ENCODE data around the gene ATP5F1D.

Gene ATP5F1D

DNA sequence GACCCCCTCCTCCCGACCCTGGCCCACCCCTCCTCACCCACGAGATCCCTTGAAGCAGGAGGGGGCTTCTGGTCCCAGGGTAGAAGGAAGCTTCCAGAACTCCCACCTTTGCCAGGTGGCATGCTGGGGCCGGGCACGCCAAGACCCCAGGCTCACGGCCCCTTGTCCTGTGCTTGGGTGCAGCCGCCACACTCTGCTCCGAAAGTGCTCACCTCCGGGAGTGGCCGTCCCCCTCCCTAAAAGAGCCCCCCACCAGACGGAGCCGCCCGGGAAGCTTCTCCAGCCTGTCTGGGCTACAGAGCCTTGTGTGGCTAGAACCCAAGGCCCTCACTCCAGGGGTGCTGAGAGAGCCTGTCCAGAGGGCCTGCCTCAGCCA is 42.4 kb downstream of the ATP5F1D start:
- no peak for DNase-seq

DNA sequence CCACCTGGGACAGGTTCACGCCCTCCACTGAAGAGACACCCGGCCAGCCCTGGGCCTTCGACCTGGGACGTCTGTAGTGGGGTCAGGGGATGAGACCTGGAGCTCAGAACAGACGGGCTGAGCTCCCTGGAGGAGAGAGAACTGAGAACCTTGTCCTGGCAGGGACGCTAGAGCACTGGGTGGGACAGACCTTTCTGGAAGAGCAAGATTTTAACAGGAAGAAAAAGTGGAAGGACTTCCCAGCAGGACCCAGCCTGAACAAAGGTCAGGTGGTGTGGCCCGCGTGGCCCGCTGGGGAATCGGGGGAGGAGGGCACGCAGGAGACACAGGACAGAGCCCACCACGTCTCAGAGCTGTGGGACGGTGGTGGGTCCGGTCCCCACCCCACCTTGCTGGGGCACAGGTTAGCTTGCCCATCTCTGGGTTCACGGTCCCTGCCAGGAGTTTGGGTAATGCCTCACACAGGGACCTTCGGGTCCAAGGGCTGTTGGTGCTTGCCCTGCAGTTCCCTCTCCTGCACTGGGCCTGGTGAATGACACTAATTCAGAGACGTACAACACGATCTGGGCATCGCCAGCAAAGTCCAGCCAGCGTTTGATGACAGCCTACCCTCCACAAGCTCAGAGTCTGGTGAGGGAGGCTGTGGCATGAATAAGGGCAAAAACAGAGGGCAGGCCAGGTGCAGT is 42.9 kb downstream of the ATP5F1D start:
- DNase-seq, result no peak

DNA sequence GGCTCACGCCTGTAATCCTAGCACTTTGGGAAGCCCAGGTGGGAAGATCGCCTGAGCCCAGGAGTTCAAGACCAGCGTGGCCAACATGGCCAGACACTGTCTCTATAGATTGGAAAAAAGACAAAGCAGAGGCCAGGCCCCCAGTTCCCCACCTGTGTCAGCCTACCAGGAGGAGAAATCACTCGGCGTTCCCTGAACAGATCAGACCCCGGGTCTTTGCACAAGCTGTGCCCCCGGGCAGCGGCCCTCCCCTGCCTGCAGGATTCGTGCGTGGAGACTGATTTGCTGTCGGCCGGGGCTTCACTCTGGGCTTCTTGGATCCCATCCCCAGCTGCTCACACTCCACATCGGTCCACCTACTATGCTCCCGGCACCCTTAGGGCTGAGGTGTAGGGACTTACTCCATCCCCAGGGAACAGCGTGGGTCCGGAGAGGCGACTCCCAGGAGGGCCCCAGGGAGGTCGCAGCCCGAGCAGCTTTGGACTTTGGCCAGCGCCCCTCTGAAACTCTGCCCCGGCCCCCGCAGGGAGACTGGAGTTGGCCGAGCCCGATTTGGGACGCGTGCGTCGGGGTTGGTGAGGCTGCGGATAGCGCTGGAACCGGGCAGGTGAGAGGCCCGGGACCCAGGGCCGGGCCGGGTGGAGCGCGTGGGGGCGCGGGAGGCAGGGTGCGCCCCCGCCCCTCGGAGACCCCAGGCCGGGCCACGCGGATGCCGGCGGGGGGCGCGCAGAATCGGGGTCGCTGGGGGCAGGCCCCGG is 43.6 kb downstream of the ATP5F1D start:
- no peak for DNase-seq

DNA sequence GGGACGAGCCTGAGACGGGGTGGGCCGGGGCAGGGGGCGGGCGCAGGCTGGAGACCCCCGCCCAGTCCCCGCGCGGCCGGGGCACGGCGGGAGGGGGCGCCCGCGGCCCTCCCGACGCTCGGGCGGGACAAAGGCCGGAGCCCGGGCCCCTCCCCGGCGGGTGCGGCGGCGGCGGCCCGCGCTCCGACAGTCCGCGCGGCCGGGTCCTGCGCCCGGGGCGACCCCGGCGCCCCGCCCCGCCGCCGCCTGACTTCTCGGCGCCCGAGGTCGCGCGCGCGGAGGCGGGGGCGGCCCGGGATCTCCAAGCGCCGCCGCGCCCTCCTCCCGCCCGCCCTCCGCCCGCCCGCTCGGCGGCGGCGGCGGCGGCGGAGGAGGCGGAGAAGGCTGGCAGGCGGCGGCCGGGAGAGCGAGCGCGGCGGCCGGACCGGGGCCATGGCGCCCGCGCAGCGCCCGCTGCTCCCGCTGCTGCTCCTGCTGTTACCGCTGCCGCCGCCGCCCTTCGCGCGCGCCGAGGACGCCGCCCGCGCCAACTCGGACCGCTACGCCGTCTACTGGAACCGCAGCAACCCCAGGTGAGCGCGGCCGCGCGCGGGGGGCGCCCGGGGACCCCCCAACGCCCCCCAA is 44.3 kb downstream of the ATP5F1D start, which contains the start of gene EFNA2:
EFNA2 (plus strand) TSS at position 137 of the 624 bp plus-strand sequence; CDS start at position 433, 296 bp downstream.
- no peak for DNase-seq

DNA sequence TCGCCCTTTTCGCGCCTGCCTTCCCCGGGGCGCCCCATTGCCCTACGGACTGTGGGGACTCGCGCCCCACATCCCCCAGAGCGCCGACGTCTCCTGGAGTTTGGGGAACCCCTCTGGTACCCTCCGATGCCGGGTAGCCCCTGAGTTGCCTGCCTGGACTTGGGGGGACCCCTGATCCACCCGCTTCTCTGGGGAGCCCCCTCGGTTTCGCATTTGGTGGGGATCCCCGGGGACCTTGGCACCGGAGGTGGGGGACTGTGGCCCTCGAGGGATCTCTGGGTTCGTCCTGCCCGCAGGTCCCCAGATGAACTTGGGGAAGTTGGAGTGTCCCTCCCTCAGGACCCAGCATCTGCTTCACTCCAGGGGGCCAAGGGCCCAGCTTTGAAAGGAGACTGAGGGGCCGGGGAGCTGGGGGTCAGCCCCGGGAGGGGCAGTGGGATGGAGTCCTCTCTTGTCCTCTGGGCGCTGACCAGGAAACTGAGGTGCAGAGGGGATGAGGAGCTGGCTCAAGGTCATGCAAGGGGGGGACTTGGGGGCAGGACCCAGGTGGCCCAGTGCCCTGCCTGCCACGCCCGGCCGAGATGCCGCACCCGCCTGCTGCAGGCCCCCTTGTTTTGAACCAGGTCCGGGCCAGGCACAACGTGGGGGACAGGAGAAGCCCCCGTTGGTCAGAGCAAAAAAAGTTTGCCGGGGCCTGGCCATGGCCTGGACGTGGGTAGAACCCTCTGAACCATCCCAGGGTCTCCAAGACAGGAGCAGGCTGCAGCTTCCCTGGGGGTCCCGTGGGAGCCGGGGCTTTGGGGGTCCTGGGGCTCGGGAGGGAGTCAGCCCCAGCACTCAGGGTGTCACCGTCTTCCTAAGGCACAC is 45.2 kb downstream of the ATP5F1D start:
- DNase-seq, result no peak

DNA sequence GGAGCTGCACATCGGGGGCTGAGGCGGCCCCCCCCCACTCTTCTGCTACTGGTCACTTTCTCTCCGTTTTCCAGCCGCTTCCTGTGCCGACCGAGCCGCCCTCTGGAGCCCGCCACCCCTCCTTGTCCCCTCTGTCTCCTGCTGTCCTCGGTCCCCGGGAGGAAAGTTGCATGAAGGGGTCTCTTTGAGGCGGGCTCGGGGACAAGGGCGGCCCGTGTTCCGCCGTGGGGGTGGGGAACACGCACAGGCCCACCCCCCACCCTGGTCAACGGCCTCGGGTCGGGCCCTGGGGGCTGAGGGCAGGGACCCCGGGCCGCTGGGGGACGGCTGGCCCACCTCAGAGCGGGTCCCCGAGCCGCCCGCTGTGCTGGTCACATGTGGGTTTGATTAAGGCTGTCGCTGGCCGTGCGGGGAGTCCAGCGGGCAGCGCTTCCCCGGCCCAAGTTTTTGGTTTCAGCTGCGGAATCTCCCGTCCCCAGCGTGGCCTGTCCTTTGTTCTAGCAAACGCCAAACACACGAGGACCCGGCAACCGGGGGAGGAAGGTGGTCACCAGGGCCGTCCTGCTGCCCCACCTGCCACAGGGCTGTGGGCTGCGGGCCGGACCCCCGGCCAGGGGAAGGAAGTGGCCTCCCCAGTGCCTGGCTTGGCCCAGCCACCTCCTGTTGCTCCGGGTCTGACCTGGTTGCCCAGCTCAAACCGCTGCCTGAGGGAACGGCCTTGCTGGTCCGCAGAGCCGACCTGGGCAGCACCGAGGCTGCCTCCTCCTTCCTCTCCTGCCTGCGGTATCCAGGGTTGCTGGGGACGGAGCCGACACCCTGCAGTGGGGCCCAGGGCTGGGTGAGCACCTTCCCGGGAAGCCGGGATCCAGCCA is 46.0 kb downstream of the ATP5F1D start:
- DNase-seq, result no peak

DNA sequence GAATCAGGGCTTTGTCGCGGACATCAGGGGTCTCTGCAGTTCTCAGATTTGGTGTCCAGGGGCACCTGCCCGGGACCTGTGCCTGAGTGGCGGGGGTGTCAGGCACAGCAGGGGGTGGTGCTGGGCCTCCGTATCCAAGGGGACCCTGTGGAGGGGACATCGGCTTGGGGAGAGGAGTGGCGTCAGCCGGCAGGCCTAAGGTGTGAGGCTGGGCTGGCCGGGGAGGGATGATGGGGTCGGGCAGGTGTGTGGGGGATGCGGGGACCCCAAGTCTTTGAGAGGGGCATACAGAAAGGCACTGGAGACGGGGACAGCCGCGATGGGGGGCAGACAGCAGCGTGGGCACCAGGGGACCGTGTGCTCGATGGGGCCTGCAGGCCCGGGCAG is 46.7 kb downstream of the ATP5F1D start:
- no peak for DNase-seq

DNA sequence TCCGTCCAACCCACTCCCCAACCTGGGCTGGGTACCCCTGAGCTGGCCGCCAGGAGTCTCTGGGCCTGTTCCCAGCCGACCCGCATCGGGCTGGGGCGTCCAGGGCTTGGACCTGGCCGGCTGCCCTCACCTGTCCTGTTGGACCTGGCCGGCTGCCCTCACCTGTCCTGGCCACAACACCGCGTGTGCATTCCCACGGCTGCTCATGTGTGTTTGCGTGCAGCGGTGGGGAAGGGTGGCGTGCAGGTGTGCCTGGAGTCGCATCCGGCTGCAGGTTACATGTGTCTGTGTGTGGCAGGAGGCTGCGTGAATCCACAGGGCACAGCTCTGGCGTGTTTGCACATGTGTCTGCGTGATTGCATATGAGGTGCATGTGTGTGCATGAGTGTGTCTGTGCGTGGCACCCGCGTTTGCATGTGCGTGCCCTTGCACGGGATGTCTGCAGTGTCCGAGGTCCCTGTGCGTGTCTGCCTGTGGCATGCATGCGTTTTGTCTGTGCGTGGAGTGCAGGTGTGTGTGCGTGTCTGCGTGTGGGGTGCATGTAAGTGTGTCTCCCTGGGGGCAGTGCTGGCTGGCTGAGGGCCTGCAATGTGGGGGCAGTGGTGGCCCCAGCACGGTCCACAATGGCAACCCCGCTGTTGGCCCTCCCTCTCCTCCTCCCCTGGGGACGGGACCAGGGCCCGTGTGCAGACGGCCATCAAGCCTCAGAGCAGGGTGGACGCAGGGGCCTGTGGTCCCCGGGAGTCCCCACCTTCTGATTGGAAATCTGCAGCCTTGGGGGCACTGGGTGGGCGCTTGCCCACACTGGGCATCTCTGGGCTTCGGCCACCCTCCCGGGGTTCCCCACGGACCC is 47.5 kb downstream of the ATP5F1D start:
- DNase-seq, result no peak

DNA sequence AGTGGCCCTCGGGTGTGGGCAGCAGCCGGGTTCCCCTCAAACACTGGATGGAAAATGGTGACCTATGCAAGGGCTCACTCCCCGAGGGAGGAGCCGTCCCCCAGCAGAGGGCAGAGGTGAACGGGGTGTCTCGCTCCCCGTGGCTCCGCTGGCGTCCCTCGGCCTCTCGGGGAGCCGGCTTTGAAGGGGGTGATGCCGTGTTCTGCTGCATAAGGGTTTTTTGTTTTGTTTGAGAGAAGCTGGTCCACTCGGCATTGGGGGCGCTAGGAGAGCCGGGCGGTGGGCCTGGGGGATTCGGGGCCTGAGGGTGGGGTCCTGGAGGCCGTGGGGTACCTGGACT is 48.1 kb downstream of the ATP5F1D start:
- no peak for DNase-seq

DNA sequence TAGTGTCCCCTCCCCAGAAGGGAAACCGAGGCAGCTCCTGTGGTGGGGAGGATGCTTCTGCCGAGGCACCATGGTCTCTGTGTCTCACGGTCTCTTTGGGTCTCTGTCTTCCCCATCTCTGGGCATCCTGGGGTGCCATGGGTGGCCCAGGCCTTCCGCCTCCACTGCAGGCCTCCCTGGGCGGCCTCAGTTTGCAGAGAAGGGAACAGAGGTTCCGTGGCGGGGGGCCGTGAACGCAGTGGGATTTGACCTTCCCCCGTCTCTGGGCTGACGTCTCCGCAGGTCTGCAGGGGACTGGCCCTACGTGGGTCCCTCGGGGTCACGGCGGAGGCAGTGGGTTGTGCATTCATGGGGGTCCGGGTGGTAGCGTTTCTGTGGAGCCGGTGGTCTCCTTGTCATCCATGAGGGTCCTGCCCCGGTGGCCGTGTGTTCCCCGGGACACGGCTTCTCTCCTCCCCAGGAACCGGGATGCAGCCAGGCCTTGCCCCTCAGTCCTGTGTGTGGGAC is 48.7 kb downstream of the ATP5F1D start:
- DNase-seq, result no peak

DNA sequence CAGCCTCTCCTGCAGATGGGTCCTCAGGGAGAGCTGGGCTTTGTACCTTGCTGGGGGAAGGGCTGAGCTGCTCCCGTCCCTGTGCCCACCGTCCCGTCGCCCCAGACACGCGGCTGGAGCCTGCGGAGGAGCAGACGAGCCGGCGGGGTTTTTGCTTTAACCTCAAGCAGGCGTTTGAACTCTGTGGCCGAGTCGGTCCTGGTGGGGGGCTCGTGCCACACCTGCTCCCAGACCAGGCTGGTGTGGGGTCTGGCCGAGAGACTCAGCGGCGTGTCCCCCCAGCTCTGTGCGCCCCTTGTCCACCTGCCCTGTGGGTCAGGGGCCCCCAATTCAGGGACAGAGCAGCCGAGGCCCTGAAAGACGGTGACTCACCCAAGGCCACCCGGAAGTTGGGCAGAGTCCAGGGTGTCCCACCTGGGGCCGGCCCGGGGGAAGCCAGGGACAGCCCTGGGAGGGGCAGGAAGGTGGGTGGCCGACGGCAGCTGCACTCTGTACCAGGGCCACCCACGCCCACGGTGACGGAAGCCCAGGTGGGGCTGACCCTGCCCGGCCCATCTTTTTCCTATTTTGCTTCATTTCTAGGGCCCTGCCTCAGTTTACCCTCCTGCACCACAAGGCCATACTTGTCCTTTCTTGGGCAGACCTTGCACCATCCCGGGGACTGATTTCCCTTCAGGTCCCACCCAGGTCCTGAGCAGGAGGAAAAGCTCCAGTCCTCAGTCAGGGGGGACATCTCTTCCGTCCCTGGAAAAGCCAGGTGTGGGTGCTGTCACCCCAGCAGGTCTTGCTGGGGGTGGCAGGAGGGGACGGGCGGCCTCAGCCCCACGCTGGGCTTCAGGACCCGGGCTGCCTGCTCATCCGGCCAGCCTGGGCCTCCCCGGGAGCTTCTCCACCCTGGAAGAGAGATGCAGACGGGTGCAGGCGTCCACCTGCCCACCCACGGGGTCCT is 49.4 kb downstream of the ATP5F1D start:
- no peak for DNase-seq

DNA sequence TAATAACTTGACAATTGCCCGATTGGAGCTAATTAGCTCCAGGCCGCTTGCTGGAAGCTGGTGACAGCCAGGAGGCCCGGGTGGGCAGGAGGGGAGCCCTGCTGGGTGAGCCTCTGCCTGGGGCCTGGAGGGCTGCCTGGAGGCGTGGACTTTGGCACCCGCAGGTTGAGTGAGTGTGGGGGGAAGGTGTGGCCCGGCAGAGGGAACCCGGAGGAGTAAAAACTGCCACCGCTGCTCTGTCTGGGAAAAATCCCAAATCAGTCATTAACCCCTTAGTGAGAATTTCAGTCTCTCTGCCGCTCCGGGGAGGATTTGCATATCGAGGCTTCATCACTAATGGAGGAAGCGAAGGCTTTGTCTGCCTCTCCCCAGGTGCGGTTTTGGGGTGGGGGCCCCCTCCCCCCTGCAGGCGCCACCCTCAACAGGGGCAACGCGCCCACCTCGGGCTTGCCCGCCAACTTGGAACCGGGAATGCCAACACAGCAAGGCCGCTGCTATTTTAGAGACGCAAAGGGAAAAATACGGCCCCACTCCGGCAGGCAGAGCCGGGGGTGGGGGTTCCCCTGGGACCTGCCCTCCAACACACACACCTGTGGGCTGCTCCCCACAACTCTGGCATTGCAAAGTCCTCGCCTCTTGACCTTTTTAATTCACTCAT is 50.3 kb downstream of the ATP5F1D start:
- DNase-seq, result no peak

DNA sequence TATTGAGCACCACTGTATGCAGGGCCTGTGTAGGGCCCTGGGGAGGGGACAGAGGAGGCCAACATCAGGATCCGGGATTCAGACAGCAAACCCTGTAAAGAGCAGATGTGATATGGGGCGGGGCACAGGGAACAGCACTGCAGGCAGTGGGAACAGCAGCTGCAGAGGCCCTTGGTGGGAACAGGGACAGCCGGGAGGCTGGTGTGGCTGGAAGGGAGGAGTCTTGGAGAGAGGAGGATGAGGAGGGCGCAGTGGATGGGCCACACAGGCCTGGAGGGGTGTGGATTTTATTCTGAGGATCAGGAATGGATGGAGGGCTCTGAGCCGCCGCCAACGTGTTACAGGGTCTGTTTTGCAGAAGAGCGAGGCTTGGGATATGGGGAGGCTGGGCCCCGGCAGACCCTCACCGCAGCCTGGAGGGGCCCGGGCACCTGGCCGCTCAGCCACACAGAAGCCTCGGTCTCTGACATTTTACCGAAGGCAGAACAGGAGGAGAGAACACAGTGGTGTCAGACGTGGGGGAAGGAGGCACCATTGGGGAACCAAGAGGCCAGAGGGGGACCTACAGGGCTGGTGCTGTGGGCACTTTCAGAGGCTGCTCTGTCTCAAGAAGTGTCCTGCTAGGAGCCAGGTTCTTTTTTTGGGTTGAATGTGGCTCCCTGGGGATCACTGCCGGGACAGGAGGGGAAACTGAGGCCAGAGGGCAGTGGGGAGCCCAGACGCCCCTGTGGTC is 51.0 kb downstream of the ATP5F1D start:
- DNase-seq, result no peak

DNA sequence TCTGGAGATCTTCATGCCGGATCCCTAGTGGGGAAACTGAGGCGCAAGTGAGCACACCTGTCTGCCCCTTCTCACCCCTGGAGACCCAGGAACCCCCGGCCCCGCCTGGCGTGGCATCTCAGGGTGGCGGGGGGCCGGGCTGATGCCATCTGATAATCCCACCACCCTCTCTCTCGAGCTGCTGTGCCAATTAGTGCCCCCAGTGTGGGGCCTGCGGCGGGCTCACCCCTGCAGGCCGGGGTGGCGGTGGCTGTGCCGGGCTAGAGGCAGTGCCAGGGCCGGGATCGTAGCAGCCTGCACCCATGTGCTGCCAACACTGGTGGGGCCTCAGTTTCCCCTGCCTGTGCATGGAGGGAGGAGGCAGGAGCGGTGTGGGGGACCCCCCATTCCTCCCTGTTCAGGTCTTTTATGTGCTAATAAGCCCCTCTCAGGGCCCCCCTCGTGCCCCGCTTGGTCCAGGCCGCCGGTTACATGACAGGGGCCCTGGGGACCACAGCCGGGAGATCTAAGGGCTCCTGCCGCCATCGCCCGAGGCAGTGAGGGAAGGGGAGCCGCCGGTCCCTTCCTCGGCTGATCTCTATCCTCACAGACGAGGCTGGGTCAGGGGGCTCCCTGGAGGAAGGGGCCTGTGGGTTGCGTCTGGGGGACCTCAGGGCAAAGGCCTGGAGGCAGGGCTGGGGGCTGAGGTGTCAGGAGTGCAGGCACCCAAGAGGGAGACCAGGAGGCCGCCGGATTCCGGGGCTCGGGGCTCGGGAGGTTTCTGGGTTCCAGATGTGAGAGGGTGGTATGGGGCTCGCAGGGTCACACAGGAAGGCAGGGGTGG is 52.4 kb downstream of the ATP5F1D start:
- DNase-seq, result no peak

Data from MV-4-11 (cell line).